HepG2 (cell line): ENCODE measurements around the gene LYRM1. TPM values are rescaled to one million over a fixed set of nuclear protein-coding genes. Genes with fewer than 3 reads are reported as not detected.

Experiments
- ELF4 ChIP-seq: sonication (generic); formaldehyde crosslinking; IDR thresholded peaks from 2 replicates; pipeline ENCODE4 v1.5.0; 2020; ENCODE audit warnings: missing genetic modification reagents, mild to moderate bottlenecking, moderate library complexity, borderline replicate concordance
- ELK4 ChIP-seq: sonication (generic); formaldehyde crosslinking; IDR thresholded peaks from 2 replicates; pipeline ENCODE4 v1.9.0; 2021; ENCODE audit warnings: missing genetic modification reagents, borderline replicate concordance
- FIP1L1 ChIP-seq: fragments of 200-400 bp; formaldehyde crosslinking; IDR thresholded peaks from 2 replicates; pipeline ENCODE4 v1.6.1; 2018; ENCODE audit warnings: low read depth, mild to moderate bottlenecking, low read length, moderate library complexity, borderline replicate concordance; ENCODE audit not compliant: insufficient read depth
- FUBP1 ChIP-seq: sonication (generic); formaldehyde crosslinking; IDR thresholded peaks from 2 replicates; pipeline ENCODE4 v1.5.1; 2020; ENCODE audit warnings: missing genetic modification reagents, mild to moderate bottlenecking, borderline replicate concordance
- GATAD1 ChIP-seq: IDR thresholded peaks from 2 replicates; pipeline ENCODE4 v1.6.1; 2016; ENCODE audit warnings: missing genetic modification reagents, missing compliant biosample characterization
- HHEX ChIP-seq: IDR thresholded peaks from 2 replicates; pipeline ENCODE4 v1.6.1; 2016; ENCODE audit warnings: control low read depth
- KAT2B ChIP-seq: fragments of 150-350 bp; IDR thresholded peaks from 2 replicates; pipeline ENCODE4 v1.6.1; 2014; ENCODE audit warnings: low read depth, low read length, borderline replicate concordance
- KDM3A ChIP-seq: IDR thresholded peaks from 2 replicates; pipeline ENCODE4 v1.6.1; 2018; ENCODE audit warnings: low read depth, missing compliant biosample characterization
- NR1H2 ChIP-seq: sonication (generic); formaldehyde crosslinking; IDR thresholded peaks from 2 replicates; pipeline ENCODE4 v1.8.1; 2022; ENCODE audit warnings: low read depth, missing genetic modification reagents, borderline replicate concordance
- NRL ChIP-seq: sonication (generic); formaldehyde crosslinking; IDR thresholded peaks from 2 replicates; pipeline ENCODE4 v1.5.0; 2020; ENCODE audit warnings: missing genetic modification reagents, mild to moderate bottlenecking, moderate library complexity, borderline replicate concordance
- RFX1 ChIP-seq: fragments of 450-650 bp; IDR thresholded peaks from 2 replicates; pipeline ENCODE4 v1.6.1; 2017
- SIN3A ChIP-seq: IDR thresholded peaks from 2 replicates; pipeline ENCODE4 v1.6.1; 2011; ENCODE audit warnings: low read depth, mild to moderate bottlenecking, control low read depth, low read length, borderline replicate concordance
- TOE1 ChIP-seq: sonication (generic); formaldehyde crosslinking; IDR thresholded peaks from 2 replicates; pipeline ENCODE4 v1.4.0; 2020; ENCODE audit warnings: mild to moderate bottlenecking, missing genetic modification reagents
- U2AF1 ChIP-seq: fragments of 200-400 bp; formaldehyde crosslinking; optimal IDR thresholded peaks from 2 replicates; pipeline ENCODE3; 2017; ENCODE audit warnings: mild to moderate bottlenecking, low read depth, low read length
- XRCC5 ChIP-seq: fragments of 200-400 bp; formaldehyde crosslinking; optimal IDR thresholded peaks from 2 replicates; pipeline ENCODE3; 2017; ENCODE audit warnings: mild to moderate bottlenecking, low read length
- ZBTB38 ChIP-seq: sonication (generic); formaldehyde crosslinking; IDR thresholded peaks from 2 replicates; pipeline ENCODE4 v1.5.1; 2020; ENCODE audit warnings: mild to moderate bottlenecking, missing genetic modification reagents
- polyA plus RNA-seq, 8 experiments: library from polyadenylated mRNA; depleted of rRNA in 3 of 8; stranded (reverse) in 7 of 8; unstranded in 1 of 8; fragments of >200 nt; fragmentation: Illumina TruSeq in 4 of 8; extraction: Trizol in 4 of 8; gene quantifications; 2 replicates each; pipeline versions ENCODE4 v1.2.1 to v1.2.3, GENCODE V29; 2011 to 2016; ENCODE audit warnings: low read depth in 4 of 8, missing spikeins in 1 of 8, mixed read lengths in 1 of 8; ENCODE audit not compliant: insufficient read depth in 1 of 8
- total RNA-seq, 5 experiments: library from RNA; depleted of rRNA; stranded (reverse); fragments of >200 nt; fragmentation: Illumina TruSeq; extraction: Trizol; gene quantifications; 2 replicates each; pipeline ENCODE4 v1.2.3, GENCODE V29; 2016; ENCODE audit warnings: low read depth in 1 of 5
- TF ChIP-seq, protein P1 (sequence below): IDR thresholded peaks from 2 replicates; pipeline ENCODE4 v1.6.1; 2016; ENCODE audit warnings: low read depth, missing genetic modification reagents, missing compliant biosample characterization
- TF ChIP-seq, protein P2 (sequence below): sonication (generic); formaldehyde crosslinking; IDR thresholded peaks from 2 replicates; pipeline ENCODE4 v1.4.0; 2020; ENCODE audit warnings: missing genetic modification reagents, borderline replicate concordance

The LYRM1 gene
- total and polyA plus RNA-seq, 2 of the 13 experiments (the other 11 are each of a cell fraction or from before 2014, with no cell fraction given), result 59.2 to 82.6 TPM

- TF ChIP-seq XRCC5 (peak; percentile 56), TOE1 (CRISPR knock-in tag) (no peak), ELK4 (no peak), KAT2B (no peak), U2AF1 (no peak), ZBTB38 (CRISPR knock-in tag) (no peak; the same call in 1 of the 2 replicates), HHEX (CRISPR knock-in tag) (no peak), FIP1L1 (no peak), SIN3A (peak; percentile 78; the same call in 1 of the 2 replicates), NR1H2 (CRISPR knock-in tag) (no peak), RFX1 (no peak), KDM3A (CRISPR knock-in tag) (no peak), ELF4 (CRISPR knock-in tag) (0 out of 2 replicates have a peak, but pooled peaks have one; percentile 71), NRL (peak; percentile 69; the same call in 1 of the 2 replicates), GATAD1 (CRISPR knock-in tag) (no peak; the same call in 1 of the 2 replicates), FUBP1 (CRISPR knock-in tag) (no peak)
- TF ChIP-seq, protein P1, sequence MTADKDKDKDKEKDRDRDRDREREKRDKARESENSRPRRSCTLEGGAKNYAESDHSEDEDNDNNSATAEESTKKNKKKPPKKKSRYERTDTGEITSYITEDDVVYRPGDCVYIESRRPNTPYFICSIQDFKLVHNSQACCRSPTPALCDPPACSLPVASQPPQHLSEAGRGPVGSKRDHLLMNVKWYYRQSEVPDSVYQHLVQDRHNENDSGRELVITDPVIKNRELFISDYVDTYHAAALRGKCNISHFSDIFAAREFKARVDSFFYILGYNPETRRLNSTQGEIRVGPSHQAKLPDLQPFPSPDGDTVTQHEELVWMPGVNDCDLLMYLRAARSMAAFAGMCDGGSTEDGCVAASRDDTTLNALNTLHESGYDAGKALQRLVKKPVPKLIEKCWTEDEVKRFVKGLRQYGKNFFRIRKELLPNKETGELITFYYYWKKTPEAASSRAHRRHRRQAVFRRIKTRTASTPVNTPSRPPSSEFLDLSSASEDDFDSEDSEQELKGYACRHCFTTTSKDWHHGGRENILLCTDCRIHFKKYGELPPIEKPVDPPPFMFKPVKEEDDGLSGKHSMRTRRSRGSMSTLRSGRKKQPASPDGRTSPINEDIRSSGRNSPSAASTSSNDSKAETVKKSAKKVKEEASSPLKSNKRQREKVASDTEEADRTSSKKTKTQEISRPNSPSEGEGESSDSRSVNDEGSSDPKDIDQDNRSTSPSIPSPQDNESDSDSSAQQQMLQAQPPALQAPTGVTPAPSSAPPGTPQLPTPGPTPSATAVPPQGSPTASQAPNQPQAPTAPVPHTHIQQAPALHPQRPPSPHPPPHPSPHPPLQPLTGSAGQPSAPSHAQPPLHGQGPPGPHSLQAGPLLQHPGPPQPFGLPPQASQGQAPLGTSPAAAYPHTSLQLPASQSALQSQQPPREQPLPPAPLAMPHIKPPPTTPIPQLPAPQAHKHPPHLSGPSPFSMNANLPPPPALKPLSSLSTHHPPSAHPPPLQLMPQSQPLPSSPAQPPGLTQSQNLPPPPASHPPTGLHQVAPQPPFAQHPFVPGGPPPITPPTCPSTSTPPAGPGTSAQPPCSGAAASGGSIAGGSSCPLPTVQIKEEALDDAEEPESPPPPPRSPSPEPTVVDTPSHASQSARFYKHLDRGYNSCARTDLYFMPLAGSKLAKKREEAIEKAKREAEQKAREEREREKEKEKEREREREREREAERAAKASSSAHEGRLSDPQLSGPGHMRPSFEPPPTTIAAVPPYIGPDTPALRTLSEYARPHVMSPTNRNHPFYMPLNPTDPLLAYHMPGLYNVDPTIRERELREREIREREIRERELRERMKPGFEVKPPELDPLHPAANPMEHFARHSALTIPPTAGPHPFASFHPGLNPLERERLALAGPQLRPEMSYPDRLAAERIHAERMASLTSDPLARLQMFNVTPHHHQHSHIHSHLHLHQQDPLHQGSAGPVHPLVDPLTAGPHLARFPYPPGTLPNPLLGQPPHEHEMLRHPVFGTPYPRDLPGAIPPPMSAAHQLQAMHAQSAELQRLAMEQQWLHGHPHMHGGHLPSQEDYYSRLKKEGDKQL (CRISPR knock-in tag), result no peak
- TF ChIP-seq, protein P2, sequence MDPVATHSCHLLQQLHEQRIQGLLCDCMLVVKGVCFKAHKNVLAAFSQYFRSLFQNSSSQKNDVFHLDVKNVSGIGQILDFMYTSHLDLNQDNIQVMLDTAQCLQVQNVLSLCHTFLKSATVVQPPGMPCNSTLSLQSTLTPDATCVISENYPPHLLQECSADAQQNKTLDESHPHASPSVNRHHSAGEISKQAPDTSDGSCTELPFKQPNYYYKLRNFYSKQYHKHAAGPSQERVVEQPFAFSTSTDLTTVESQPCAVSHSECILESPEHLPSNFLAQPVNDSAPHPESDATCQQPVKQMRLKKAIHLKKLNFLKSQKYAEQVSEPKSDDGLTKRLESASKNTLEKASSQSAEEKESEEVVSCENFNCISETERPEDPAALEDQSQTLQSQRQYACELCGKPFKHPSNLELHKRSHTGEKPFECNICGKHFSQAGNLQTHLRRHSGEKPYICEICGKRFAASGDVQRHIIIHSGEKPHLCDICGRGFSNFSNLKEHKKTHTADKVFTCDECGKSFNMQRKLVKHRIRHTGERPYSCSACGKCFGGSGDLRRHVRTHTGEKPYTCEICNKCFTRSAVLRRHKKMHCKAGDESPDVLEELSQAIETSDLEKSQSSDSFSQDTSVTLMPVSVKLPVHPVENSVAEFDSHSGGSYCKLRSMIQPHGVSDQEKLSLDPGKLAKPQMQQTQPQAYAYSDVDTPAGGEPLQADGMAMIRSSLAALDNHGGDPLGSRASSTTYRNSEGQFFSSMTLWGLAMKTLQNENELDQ, result no peak
Measured at GRCh38 chr16:20899477-20900298, 883 bp upstream of the LYRM1 start (continued).
